Aorta (tissue), 5 donors: ENCODE data around the gene MYO9A. TPM values are rescaled to one million over a fixed set of nuclear protein-coding genes. Genes with fewer than 3 reads are reported as not detected.
"Not testable (repeated sequence)": the region's sequence is repeated elsewhere in the genome, so short reads cannot be mapped to it uniquely, and the experiment has no call there.

Experiments
- ATAC-seq: fragments of 200-7000 bp; cut with Tn5 transposase; one replicate; pipeline ENCODE4 v1.9.1; 2022; ENCODE audit warnings: moderate library complexity; ENCODE audit not compliant: low FRiP score
- DNase-seq, 2 donors: peaks; one replicate each; pipeline ENCODE4 v3.0.0-alpha.2; 2020
- H3K27ac ChIP-seq, 2 donors: one replicate each; pipeline ENCODE4 v1.5.1; 2013; ENCODE audit warnings: low read length in 2 of 2, mild to moderate bottlenecking in 2 of 2, moderate library complexity in 2 of 2, control low read depth in 1 of 2, inconsistent platforms in 1 of 2, low read depth in 1 of 2
- H3K27me3 ChIP-seq, 2 donors: one replicate each; pipeline ENCODE4 v1.6.1; 2013; ENCODE audit warnings: control low read depth in 1 of 2, low read length in 1 of 2, mild to moderate bottlenecking in 1 of 2, moderate library complexity in 1 of 2; ENCODE audit not compliant: insufficient read depth in 2 of 2, control insufficient read depth in 1 of 2
- H3K36me3 ChIP-seq, 2 donors: one replicate each; pipeline ENCODE4 v1.6.1; 2013; ENCODE audit warnings: control low read depth in 1 of 2, low read length in 1 of 2, mild to moderate bottlenecking in 1 of 2; ENCODE audit not compliant: insufficient read depth in 2 of 2, control insufficient read depth in 1 of 2
- H3K4me1 ChIP-seq, 2 donors: one replicate each; pipeline ENCODE4 v1.6.1; 2013; ENCODE audit warnings: low read length in 2 of 2, control low read depth in 1 of 2, mild to moderate bottlenecking in 1 of 2, moderate library complexity in 1 of 2; ENCODE audit not compliant: insufficient read depth in 2 of 2, control insufficient read depth in 1 of 2
- H3K4me3 ChIP-seq, 2 donors: one replicate each; pipeline ENCODE4 v1.5.1; 2013; ENCODE audit warnings: low read length in 2 of 2, control low read depth in 1 of 2, mild to moderate bottlenecking in 1 of 2
- H3K9me3 ChIP-seq: one replicate; pipeline ENCODE4 v1.6.1; 2013; ENCODE audit warnings: mild to moderate bottlenecking, low read length; ENCODE audit not compliant: control insufficient read depth
- WGBS, 2 donors: extraction: QIAGEN DNeasy Blood & Tissue Kit; methylation state at CpG; one replicate each; pipeline ENCODE4 v1.1.7; 2013; 5-methylcytosine and 5-hydroxymethylcytosine counted together
- intact Hi-C, 2 donors: fragments of 100-400 bp; cut with DNase I; formaldehyde crosslinking; loops; one replicate each; pipeline versions ENCODE4 v1.14.2 to v1.15.0; 2022
- polyA plus RNA-seq, 2 donors: library from polyadenylated mRNA; stranded (reverse); fragments of 200-250 nt; gene quantifications; one replicate each; pipeline ENCODE4 v1.2.3, GENCODE V29; 2013
- total RNA-seq, 2 donors: library from RNA; stranded (reverse); fragmentation: NEBNext Ultra II Directional; extraction: Animal tissue kit (Norgen Biotek cat#: 25700); gene quantifications; one replicate each; pipeline ENCODE4 v1.2.1, GENCODE V29; 2021
- donor health status: healthy with polysubstance abuse.
- donor health status: Bipolar disorder and iron deficiency.
- donor health status: DM: no; HTN: no; CAD: no.
- donor health status: DM: no; HTN: no; CAD: no.
- donor health status: DM: yes; HTN: yes; CAD: no.

The MYO9A gene
- total and polyA plus RNA-seq, 4 donors = 4.9 to 93.7 (median 44.1) TPM

DNA sequence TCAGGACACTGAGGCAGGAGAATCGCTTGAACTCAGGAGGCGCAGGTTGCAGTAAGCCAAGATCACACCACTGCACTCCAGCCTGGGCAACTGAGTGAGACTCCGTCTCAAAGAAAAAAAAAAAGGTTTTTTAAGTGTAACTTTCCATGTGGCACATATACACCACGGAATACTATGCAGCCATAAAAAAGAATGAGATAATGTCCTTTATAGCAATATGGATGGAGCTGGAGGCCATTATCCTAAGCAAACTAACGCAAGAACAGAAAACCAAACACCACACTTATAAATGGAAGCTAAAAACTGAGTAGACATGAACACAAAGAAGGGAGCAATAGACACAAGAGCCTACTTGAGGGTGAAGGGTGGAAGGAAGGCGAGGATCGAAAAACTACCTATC, 64.7 kb downstream of the MYO9A start:
- H3K27ac ChIP-seq, intact Hi-C loops, DNase-seq, H3K9me3 ChIP-seq, H3K36me3 ChIP-seq, H3K4me3 ChIP-seq, ATAC-seq, H3K4me1 ChIP-seq, H3K27me3 ChIP-seq: not testable (repeated sequence)
- 98% methylated on average over 7 of the region's 7 CpGs for WGBS, 2 donors

DNA sequence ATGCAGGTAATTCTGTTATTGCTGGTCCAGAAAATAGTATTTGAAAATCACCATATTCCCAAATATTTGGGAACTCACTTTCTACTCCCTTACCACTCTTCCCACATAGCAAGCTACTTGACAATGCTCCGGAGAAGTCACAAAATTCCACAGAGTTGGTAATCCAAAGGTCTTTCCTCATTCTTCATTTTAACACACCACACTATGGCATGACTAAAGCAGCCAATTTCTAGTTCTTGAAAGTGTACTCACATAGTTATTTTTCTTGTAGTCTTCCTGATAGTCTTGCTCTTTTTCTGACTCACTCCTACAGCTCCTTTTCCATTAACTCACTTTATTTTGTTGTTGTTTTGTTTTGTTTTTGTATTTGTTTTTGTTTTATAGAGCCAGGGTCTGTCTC, 67.2 kb downstream of the MYO9A start:
- intact Hi-C loops = no loop called here
- WGBS, 2 donors = 90 to 91% methylated on average over 1 of the region's 1 CpG
- no peaks in the 10 kb centered on the region for H3K9me3 ChIP-seq
- ATAC-seq = no peak
- DNase-seq = no peak
- no peaks in the 10 kb centered on the region for H3K27me3 ChIP-seq
- peaks cover 0 to 4% of the 10 kb centered on the region in 2 donors for H3K36me3 ChIP-seq
- no peak overlapping the region for H3K27ac ChIP-seq
- no peak overlapping the region for H3K4me3 ChIP-seq
- H3K4me1 ChIP-seq = no peaks in the 10 kb centered on the region

GRCh38 chr15:72047020-72047419, 70.9 kb downstream of the MYO9A start:
- intact Hi-C loops = no loop called here
- H3K4me3 ChIP-seq = no peak overlapping the region
- no peak overlapping the region for H3K27ac ChIP-seq
- no peaks in the 10 kb centered on the region for H3K27me3 ChIP-seq
- no peak for ATAC-seq
- no peaks in the 10 kb centered on the region for H3K9me3 ChIP-seq
- no peak for DNase-seq
- H3K4me1 ChIP-seq = no peaks in the 10 kb centered on the region
- H3K36me3 ChIP-seq = peaks cover 0 to 4% of the 10 kb centered on the region in 2 donors

DNA sequence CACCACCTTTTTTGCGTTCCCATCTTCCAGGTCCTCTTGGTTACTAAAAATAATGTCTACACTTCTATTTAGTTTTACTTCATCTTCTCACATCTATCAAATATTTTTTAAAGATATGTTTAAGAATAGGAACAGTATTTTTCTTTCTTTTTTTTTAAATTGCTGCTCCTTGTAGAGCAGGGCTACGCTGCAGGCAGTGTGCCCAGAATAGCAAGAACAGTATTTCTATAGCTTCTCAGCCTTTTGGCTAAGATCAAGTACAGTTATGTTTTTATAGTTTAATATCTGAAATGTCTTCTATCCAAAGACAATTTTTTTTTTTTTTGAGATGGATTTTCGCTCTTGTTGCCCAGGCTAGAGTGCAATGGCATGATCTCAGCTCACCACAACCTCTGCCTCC, 73.0 kb downstream of the MYO9A start:
- 27 to 36% methylated on average over 3 of the region's 3 CpGs for WGBS, 2 donors
- DNase-seq (no peak), ATAC-seq (no peak)
- no peak overlapping the region for H3K27ac ChIP-seq
- peaks cover 0 to 7% of the 10 kb centered on the region in 2 donors for H3K36me3 ChIP-seq
- H3K4me3 ChIP-seq = no peak overlapping the region
- no peaks in the 10 kb centered on the region for H3K9me3 ChIP-seq
- no peaks in the 10 kb centered on the region for H3K27me3 ChIP-seq
- intact Hi-C loops = no loop called here
- H3K4me1 ChIP-seq = no peaks in the 10 kb centered on the region

DNA sequence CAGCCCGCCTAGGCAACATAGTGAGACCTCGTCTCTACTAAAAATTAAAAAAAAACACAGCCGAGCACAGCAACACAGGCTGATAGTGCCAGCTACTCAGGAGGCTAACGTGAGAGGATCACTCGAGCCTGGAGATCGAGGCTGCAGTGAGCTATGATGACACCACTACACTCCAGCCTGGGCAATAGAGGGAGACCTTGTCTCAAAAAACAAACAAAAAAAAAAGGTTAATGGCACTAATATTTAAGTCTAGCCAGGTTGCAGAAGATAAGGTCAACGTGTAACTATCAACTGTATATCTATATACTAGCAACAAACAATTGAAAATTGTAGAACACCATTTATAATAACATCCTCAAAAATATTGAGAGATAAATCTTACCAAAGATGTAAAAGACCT, 75.1 kb downstream of the MYO9A start:
- 77 to 80% methylated on average over 7 of the region's 7 CpGs for WGBS, 2 donors
- no peaks in the 10 kb centered on the region for H3K9me3 ChIP-seq
- no peak for DNase-seq
- no peaks in the 10 kb centered on the region for H3K4me1 ChIP-seq
- intact Hi-C loops = no loop called here
- H3K27ac ChIP-seq = no peak overlapping the region
- H3K36me3 ChIP-seq = peaks cover 0 to 7% of the 10 kb centered on the region in 2 donors
- no peak for ATAC-seq
- no peak overlapping the region for H3K4me3 ChIP-seq
- no peaks in the 10 kb centered on the region for H3K27me3 ChIP-seq

DNA sequence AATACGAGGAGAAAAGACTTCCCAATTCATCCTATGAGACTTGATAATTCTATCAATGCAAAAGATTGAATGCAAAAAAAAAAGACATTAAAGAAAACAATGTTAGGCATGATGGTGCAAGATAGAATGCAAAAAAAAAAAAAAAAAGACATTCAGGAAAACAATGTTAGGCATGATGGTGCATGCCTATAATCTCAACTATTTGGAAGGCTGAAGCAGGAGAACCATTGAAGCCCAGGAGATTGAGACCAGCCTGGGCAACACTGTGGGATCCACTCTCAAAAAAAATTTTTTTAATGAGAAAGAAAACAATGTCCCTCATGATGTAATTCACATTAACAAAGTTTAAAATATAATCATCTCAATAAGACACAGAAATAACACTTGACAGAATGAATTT, 75.9 kb downstream of the MYO9A start:
- H3K36me3 ChIP-seq = peaks cover 0 to 7% of the 10 kb centered on the region in 2 donors
- H3K4me3 ChIP-seq = no peak overlapping the region
- no peak overlapping the region for H3K27ac ChIP-seq
- DNase-seq (no peak), ATAC-seq (no peak)
- intact Hi-C loops = no loop called here
- no peaks in the 10 kb centered on the region for H3K27me3 ChIP-seq
- H3K4me1 ChIP-seq = no peaks in the 10 kb centered on the region
- WGBS, 2 donors = 75 to 91% methylated on average over 1 of the region's 1 CpG
- H3K9me3 ChIP-seq = no peaks in the 10 kb centered on the region

- Histone ChIP-seq H3K36me3 (peaks cover 0 to 2% of the 10 kb centered on the region in 2 donors), H3K27me3 (no peaks in the 10 kb centered on the region), H3K4me1 (peaks cover 0 to 4% of the 10 kb centered on the region in 2 donors), H3K27ac (no peak overlapping the region), H3K9me3 (no peaks in the 10 kb centered on the region), H3K4me3 (no peak overlapping the region)
- WGBS, 2 donors = 93 to 94% methylated on average over 4 of the region's 4 CpGs
- DNase-seq (no peak), ATAC-seq (no peak)
- intact Hi-C loops = no loop called here
Observed at GRCh38 chr15:72037321-72037720, 80.6 kb downstream of the MYO9A start.

DNA sequence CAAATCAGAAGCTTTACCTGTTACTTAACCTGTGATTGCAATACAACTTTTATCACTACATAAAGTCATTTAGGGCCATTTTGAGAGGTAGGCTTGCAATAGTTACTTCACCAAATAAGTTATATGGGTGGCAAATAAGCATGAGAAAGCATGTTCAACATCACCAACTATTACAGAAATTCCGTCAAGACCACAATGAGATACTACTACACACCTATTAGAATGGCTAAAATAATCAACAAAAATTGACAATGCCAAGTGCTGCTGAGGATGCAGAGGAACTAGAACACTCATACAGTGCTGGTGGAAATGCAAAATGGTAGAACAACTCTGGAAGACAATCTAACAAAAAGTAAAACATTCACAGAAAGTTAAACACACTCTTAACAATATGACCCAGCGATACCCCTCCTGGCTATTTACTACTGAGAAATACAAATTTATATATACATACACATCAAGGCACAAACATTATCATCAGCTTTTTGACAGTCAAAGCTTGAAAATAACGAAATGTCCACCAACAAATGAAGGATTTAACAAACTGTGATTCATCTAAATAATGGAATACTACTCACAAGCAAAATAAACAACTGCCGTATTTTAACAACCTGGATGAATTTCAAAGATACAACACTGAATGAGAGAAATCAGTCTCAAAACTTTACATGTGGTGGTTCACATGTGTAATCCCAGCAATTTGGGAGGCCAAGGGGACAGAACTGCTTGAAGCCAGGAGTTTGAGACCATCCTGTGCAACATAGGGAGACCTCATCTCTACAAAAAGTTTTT, 82.9 kb downstream of the MYO9A start:
- intact Hi-C loops = no loop called here

DNA sequence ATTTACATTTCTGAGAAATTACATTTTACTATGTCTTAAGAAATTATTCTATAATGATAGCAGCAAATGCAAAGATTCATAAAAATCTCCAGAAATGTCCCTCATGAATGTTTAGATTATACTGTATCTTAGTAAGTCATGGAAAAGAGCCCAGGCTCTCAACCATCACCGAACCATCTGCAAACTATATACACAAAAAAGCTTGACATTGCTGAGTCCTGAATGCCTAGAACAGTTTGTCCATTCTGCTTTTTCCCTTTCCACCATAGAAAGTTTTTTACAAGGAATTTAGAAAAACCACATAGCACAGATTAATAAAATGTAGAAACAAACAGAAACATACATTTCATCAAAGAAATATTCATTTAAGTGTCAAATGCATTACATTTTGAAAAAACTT, 83.6 kb downstream of the MYO9A start:
- DNase-seq = no peak
- H3K27me3 ChIP-seq = no peaks in the 10 kb centered on the region
- 97 to 100% methylated on average over 1 of the region's 1 CpG for WGBS, 2 donors
- no peaks in the 10 kb centered on the region for H3K9me3 ChIP-seq
- ATAC-seq = no peak
- H3K27ac ChIP-seq = no peak overlapping the region
- peaks cover 0 to 4% of the 10 kb centered on the region in 2 donors for H3K4me1 ChIP-seq
- intact Hi-C loops = no loop called here
- H3K4me3 ChIP-seq = no peak overlapping the region
- no peaks in the 10 kb centered on the region for H3K36me3 ChIP-seq

More for the DNA sequence above, 82.9 kb downstream of the MYO9A start:
- WGBS, 2 donors = 65 to 82% methylated on average over 4 of the region's 4 CpGs
- Histone ChIP-seq H3K4me3 (no peak overlapping the region), H3K36me3 (peaks cover 0 to under 1% of the 10 kb centered on the region in 2 donors), H3K27ac (no peak overlapping the region), H3K4me1 (peaks cover 0 to 4% of the 10 kb centered on the region in 2 donors), H3K9me3 (no peaks in the 10 kb centered on the region), H3K27me3 (no peaks in the 10 kb centered on the region)
- DNase-seq (no peak), ATAC-seq (no peak)
